HCT116 (cell line): ENCODE data around the gene GCC1. TPM values are rescaled to one million over a fixed set of nuclear protein-coding genes. Genes with fewer than 3 reads are reported as not detected.

Source experiments
- ATAC-seq: fragments of 200-7000 bp; cut with Tn5 transposase; 2 replicates; pipeline ENCODE4 v1.9.1; 2020; ENCODE audit warnings: mild to moderate bottlenecking, moderate library complexity
- BruUV-seq: library from RNA; stranded (reverse); fragments of 400-500 nt; replicated peaks from 2 replicates; lab custom pipeline; 2021; lab: Mats Ljungman, UMichigan
- CTCF ChIA-PET: fragments of 300-600 bp; sonication (Branson Sonifier 250); formaldehyde crosslinking; loops from one replicate; lab custom pipeline; 2021; ENCODE audit warnings: antibody characterized with exemption; lab: Charles Lee
- POLR2A ChIA-PET: fragments of 300-600, 350-600 bp; sonication (Branson Sonifier 250); formaldehyde crosslinking; loops from one replicate; lab custom pipeline; 2021; ENCODE audit warnings: antibody characterized with exemption; lab: Charles Lee
- RAD21 ChIA-PET, 2 experiments: fragments of 300-600 bp; sonication (Branson Sonifier 250); formaldehyde crosslinking; loops; one replicate each; lab custom pipeline; 2023; ENCODE audit warnings: low total read pairs in 2 of 2; ENCODE audit not compliant: uncharacterized antibody in 2 of 2, unreplicated experiment in 2 of 2, low non-redundant PET in 1 of 2; lab: Charles Lee
- DNase-seq: peaks from one replicate; pipeline ENCODE4 v3.0.0-alpha.2; 2010; ENCODE audit warnings: low read depth, low spot score
- H2AFZ ChIP-seq: fragments of 200-600 bp; shearing (Covaris generic), sonication (generic); 2 replicates; pipeline ENCODE4 v1.6.1; 2017; ENCODE audit warnings: low read depth, mixed run types, mixed read lengths, antibody characterized with exemption, low read length; ENCODE audit not compliant: poor library complexity, severe bottlenecking
- H3K27ac ChIP-seq: 2 replicates; pipeline ENCODE4 v1.5.1; 2012; ENCODE audit warnings: low read depth, low read length
- H3K27me3 ChIP-seq: fragments of 200-600 bp; sonication (generic); 2 replicates; pipeline ENCODE4 v1.6.1; 2016; ENCODE audit warnings: mixed run types, low read length, mixed read lengths; ENCODE audit not compliant: insufficient read depth
- H3K36me3 ChIP-seq, 2 experiments: fragments of 200-500 bp in 1 of 2; fragments of 200-600 bp in 1 of 2; sonication (Bioruptor generic) in 1 of 2; sonication (generic) in 1 of 2; 2 replicates each; pipeline versions ENCODE4 v1.5.1 to v1.6.1; 2014 to 2016; ENCODE audit warnings: low read length in 2 of 2, inconsistent platforms in 1 of 2, mixed read lengths in 1 of 2, mixed run types in 1 of 2; ENCODE audit not compliant: insufficient read depth in 2 of 2, control insufficient read depth in 1 of 2
- H3K4me1 ChIP-seq, 2 experiments: fragments of 200-600 bp in 1 of 2; sonication (generic) in 1 of 2; 2 replicates each; pipeline versions ENCODE4 v1.5.1 to v1.6.1; 2012 to 2017; ENCODE audit warnings: low read length in 2 of 2, inconsistent platforms in 1 of 2, mild to moderate bottlenecking in 1 of 2, mixed read lengths in 1 of 2, mixed run types in 1 of 2, moderate library complexity in 1 of 2; ENCODE audit not compliant: insufficient read depth in 2 of 2, control insufficient read depth in 1 of 2
- H3K4me2 ChIP-seq: fragments of 200-600 bp; sonication (generic); 2 replicates; pipeline ENCODE4 v1.6.1; 2017; ENCODE audit warnings: mixed run types, low read length, mixed read lengths
- H3K4me3 ChIP-seq, 2 experiments: fragments of 200-600 bp in 1 of 2; sonication (generic) in 1 of 2; replicated peaks in 1 of 2; 2 replicates each; pipeline ENCODE4 v1.5.1; 2011 to 2016; ENCODE audit warnings: low read length in 2 of 2, control low read depth in 1 of 2, low read depth in 1 of 2, mild to moderate bottlenecking in 1 of 2, mixed read lengths in 1 of 2, mixed run types in 1 of 2
- H3K79me2 ChIP-seq: fragments of 200-600 bp; sonication (generic); 2 replicates; pipeline ENCODE4 v1.6.1; 2017; ENCODE audit warnings: mild to moderate bottlenecking, mixed run types, low read length, moderate library complexity, mixed read lengths; ENCODE audit not compliant: insufficient read depth
- H3K9ac ChIP-seq: fragments of 200-600 bp; sonication (generic); 2 replicates; pipeline ENCODE4 v1.6.1; 2016; ENCODE audit warnings: low read length, mixed read lengths
- H3K9me2 ChIP-seq: fragments of 200-600 bp; sonication (generic), shearing (Covaris generic); 2 replicates; pipeline ENCODE4 v1.6.1; 2017; ENCODE audit warnings: mixed run types, mild to moderate bottlenecking, moderate library complexity; ENCODE audit not compliant: insufficient read depth
- H3K9me3 ChIP-seq, 2 experiments: fragments of 200-500 bp in 1 of 2; fragments of 200-600 bp in 1 of 2; sonication (Bioruptor generic) in 1 of 2; sonication (generic) in 1 of 2; 2 replicates each; pipeline ENCODE4 v1.6.1; 2014 to 2017; ENCODE audit warnings: low read length in 2 of 2, mixed read lengths in 2 of 2, inconsistent platforms in 1 of 2, low read depth in 1 of 2, mild to moderate bottlenecking in 1 of 2, mixed run types in 1 of 2, moderate library complexity in 1 of 2; ENCODE audit not compliant: control insufficient read depth in 1 of 2, insufficient read depth in 1 of 2
- H4K20me1 ChIP-seq: fragments of 200-600 bp; sonication (generic), shearing (Covaris generic); 2 replicates; pipeline ENCODE4 v1.6.1; 2017; ENCODE audit warnings: mixed run types, mild to moderate bottlenecking, moderate library complexity; ENCODE audit not compliant: insufficient read depth
- CBX3 ChIP-seq: IDR thresholded peaks from 2 replicates; pipeline ENCODE4 v1.6.1; 2012; ENCODE audit warnings: low read depth
- POLR2A ChIP-seq: IDR thresholded peaks from 2 replicates; pipeline ENCODE4 v1.7.0; 2011; ENCODE audit warnings: borderline replicate concordance; ENCODE audit not compliant: insufficient read depth, insufficient read length; ENCODE audit errors: extremely low read depth
- SP1 ChIP-seq: IDR thresholded peaks from 2 replicates; pipeline ENCODE4 v1.6.1; 2012; ENCODE audit warnings: low read depth
- intact Hi-C: fragments of 100-400 bp; cut with micrococcal nuclease; formaldehyde crosslinking; loops from 2 replicates; pipeline ENCODE4 v1.10.0; 2022
- total RNA-seq: library from RNA; stranded (reverse); gene quantifications from one replicate; pipeline ENCODE4 v1.2.1, GENCODE V29; 2021; ENCODE audit not compliant: unreplicated experiment

Gene GCC1
- total RNA-seq, 1 experiment from 2014 or later, result 17.9 TPM

DNA sequence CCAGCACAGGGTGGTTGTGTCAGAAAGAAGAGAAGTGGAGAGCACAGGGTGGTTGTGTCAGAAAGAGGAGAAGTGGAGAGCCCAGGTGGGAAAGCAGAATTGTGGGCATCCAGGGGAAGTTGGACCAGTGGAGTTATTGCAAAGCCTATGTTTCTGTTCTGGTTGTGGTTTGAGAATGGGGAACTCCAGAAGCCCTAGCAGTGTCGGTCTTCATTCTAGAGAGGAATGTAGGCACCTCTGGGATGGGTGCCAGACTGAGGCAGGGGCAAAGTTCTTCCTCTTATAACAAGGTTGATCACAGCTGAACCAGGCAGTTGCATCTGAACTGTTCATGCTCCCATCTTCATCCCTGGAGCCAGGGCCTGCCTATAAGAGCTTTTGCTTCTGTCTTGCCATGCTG is 9.1 kb upstream of the GCC1 start:
- ChIA-PET RAD21 (interaction anchor here in 1 of 2 experiments (0.6 kb wide), 1 partner anchor 9 kb away, joined by 3 read pairs; the partner anchor contains the start of gene GCC1), POLR2A (no interaction called here), CTCF (interaction anchor here (1.0 kb wide), 1 partner anchor 35 kb away, joined by 3 read pairs; no protein-coding TSS in a partner anchor)
- ATAC-seq, result no peak
- Histone ChIP-seq H3K27me3 (no peaks in the 10 kb centered on the region), H3K79me2 (peaks cover 5% of the 10 kb centered on the region; the same call in 1 of the 2 replicates), H3K36me3 (peaks cover 11 to 22% of the 10 kb centered on the region in 2 experiments; a peak in 3 of 4 replicates), H3K9me3 (no peaks in the 10 kb centered on the region), H3K4me1 (peaks cover 2 to 7% of the 10 kb centered on the region in 2 experiments; a peak in 3 of 4 replicates), H3K27ac (no peak overlapping the region), H3K9me2 (no peaks in the 10 kb centered on the region), H4K20me1 (no peaks in the 10 kb centered on the region), H3K4me2 (no peak overlapping the region), H3K4me3 (no peak overlapping the region), H2AFZ (no peak overlapping the region), H3K9ac (no peak overlapping the region)
- no peak for DNase-seq
- intact Hi-C loops, result no loop called here
- no TSS peak for BruUV-seq
- TF ChIP-seq POLR2A (no peak), CBX3 (no peak)

- H3K27ac ChIP-seq, result no peak overlapping the region
- no TSS peak for BruUV-seq
- ATAC-seq, result no peak
- no peaks in the 10 kb centered on the region for H3K9me2 ChIP-seq
- RAD21 ChIA-PET, result no interaction called here
- no peaks in the 10 kb centered on the region for H3K27me3 ChIP-seq
- no peak overlapping the region for H3K9ac ChIP-seq
- peaks cover 11 to 22% of the 10 kb centered on the region in 2 experiments; a peak in 3 of 4 replicates for H3K36me3 ChIP-seq
- no peak for TF ChIP-seq POLR2A
- no peak for TF ChIP-seq SP1
- TF ChIP-seq, all 23 proteins: peak for 0
- Histone ChIP-seq H3K4me3 (no peak overlapping the region), H4K20me1 (no peaks in the 10 kb centered on the region), H3K79me2 (peaks cover 16% of the 10 kb centered on the region), H3K4me1 (peaks cover 7 to 14% of the 10 kb centered on the region in 2 experiments; a peak in 3 of 4 replicates), H3K9me3 (no peaks in the 10 kb centered on the region), H2AFZ (no peak overlapping the region), H3K4me2 (no peak overlapping the region)
- ChIA-PET CTCF (no interaction called here), POLR2A (no interaction called here)
- no peak for DNase-seq
- intact Hi-C loops, result no loop called here
These were observed 7.2 kb upstream of the GCC1 start for GRCh38 chr7:127592550-127592949.
